Osteoblast (primary cell): Measurements from ENCODE around the gene RPL36AL. TPM values are rescaled to one million over a fixed set of nuclear protein-coding genes. Genes with fewer than 3 reads are reported as not detected.

ENCODE experiments used
- DNase-seq: peaks from one replicate; pipeline ENCODE4 v3.0.0; 2011; ENCODE audit warnings: low spot score, mixed read lengths; ENCODE audit not compliant: insufficient read length; ENCODE audit errors: missing footprints
- H2AFZ ChIP-seq: 2 replicates; pipeline ENCODE4 v1.6.0; 2011; ENCODE audit warnings: mild to moderate bottlenecking, low read length
- H3K27ac ChIP-seq: 2 replicates; pipeline ENCODE4 v1.5.1; 2011; ENCODE audit warnings: mild to moderate bottlenecking, low read depth, low read length, moderate library complexity
- H3K27me3 ChIP-seq: 2 replicates; pipeline ENCODE4 v1.6.0; 2012; ENCODE audit warnings: mild to moderate bottlenecking, control low read depth, inconsistent platforms, low read length, moderate library complexity; ENCODE audit not compliant: insufficient read depth
- H3K36me3 ChIP-seq: 2 replicates; pipeline ENCODE4 v1.5.1; 2011; ENCODE audit warnings: mild to moderate bottlenecking, low read length, control low read depth, moderate library complexity; ENCODE audit not compliant: insufficient read depth
- H3K4me1 ChIP-seq: 2 replicates; pipeline ENCODE4 v1.5.1; 2011; ENCODE audit warnings: mild to moderate bottlenecking, low read length, control low read depth, moderate library complexity; ENCODE audit not compliant: insufficient read depth
- H3K4me2 ChIP-seq: 2 replicates; pipeline ENCODE4 v1.6.0; 2011; ENCODE audit warnings: mild to moderate bottlenecking, low read length; ENCODE audit not compliant: insufficient read depth
- H3K4me3 ChIP-seq: fragments of 200-600 bp; sonication (generic); 3 replicates; pipeline ENCODE4 v1.5.1; 2012; ENCODE audit warnings: mild to moderate bottlenecking, low read length, inconsistent platforms; ENCODE audit not compliant: insufficient read depth
- H3K79me2 ChIP-seq: 2 replicates; pipeline ENCODE4 v1.6.0; 2012; ENCODE audit warnings: mild to moderate bottlenecking, low read length, control low read depth, inconsistent platforms; ENCODE audit not compliant: insufficient read depth
- H3K9me3 ChIP-seq: 2 replicates; pipeline ENCODE4 v1.5.1; 2011; ENCODE audit warnings: low read depth, low read length, control low read depth
- H4K20me1 ChIP-seq: 2 replicates; pipeline ENCODE4 v1.6.0; 2012; ENCODE audit warnings: mild to moderate bottlenecking, low read length, control low read depth; ENCODE audit not compliant: insufficient read depth
- total RNA-seq: library from RNA; depleted of rRNA; stranded (reverse); fragments of >200 nt; gene quantifications from 2 replicates; pipeline ENCODE4 v1.2.3, GENCODE V29; 2012
- TF ChIP-seq, protein P1 (sequence below): IDR thresholded peaks from 2 replicates; pipeline ENCODE4 v1.5.1; 2011; ENCODE audit warnings: mild to moderate bottlenecking, low read depth, low read length, moderate library complexity; ENCODE audit errors: extremely low read depth

RPL36AL gene
- total RNA-seq, 1 donor = 181 TPM

DNA sequence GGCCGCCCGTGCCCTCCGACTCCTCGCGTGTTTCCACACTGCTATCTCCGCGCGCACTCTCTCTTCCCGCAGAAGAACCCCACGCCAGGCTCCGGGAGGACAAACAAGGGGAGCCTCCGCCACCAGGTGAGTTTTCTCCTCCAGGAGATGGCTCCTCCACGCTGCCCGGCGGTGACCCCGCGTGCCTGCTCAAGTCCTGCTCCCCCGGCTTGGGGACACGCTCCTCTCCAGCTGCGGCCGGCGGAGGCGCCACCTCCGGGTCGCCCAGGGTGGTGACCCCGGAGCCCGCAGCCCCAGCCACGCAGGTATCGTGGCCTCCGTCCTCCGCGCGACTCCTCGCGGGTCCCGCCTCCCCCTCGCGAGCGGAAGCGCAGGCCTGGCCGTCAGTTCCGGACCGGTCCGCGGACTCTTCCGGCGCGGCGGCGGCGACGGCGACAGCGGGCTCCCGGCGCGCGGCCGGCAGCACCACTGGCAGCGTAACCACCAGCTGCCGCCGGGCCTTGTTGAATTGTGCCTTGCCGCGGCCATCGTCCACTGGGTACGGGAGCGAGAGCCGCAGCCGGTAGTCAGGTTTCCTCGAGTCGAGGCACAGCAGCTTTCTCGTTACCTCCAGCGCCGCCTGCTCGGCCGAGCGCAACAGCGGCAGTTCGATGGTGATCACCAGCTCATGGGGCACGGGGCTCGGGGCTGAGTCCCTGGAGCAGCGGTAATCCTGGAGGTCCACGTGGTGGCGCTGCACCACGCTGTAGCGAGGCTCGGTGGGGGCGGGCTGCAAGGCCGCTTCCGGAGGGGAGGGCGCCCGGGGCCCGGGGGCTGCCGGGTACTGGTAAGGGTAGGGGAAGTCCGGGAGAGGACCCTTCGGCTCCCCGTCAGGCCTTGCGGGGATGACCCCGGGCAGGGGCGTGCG, 13.5 kb upstream of the RPL36AL start:
- peak; percentile 98 for DNase-seq
- peaks cover 77% of the 10 kb centered on the region for H3K79me2 ChIP-seq

DNA sequence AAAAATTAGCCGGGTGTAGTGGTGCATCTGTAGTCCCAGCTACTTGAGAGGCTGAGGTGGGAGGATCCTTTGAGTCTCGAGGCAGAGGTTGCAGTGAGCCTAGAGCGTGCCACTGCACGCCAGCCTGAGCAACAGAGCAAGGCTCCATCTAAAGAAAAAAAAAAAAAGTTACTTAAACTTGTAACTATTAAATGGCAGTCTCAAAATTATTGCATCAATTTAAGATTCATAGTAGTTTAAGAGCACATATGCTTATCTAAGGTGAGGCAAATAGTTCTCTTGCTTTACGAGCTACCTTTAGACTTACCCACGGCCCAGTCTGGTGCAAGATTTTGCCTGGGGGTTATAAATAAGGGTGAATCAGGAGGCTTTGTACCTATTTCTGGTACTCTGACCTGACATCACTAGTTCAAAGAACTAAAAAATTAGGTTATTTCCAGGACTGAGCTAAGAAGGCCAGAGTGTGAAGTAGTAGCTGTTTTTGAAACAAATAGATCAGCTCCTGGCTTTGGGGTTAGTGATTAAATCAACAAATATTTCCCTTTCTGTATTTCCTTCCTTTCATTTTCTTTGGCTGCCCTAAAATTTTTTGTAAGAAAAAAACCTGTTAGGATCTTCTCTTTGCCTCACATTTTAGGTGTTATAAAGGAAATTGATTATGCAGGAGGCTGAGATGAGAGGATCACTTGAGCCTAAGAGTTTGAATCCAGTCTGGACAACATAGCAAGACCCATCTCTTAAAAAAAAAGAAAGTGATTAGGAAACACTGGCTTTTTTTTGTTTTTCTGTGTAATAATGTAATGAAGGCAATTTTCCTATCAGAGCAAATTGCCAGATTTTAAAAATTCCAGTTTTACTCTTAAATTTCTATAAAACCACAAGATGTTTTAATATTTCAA, 3.8 kb upstream of the RPL36AL start:
- Histone ChIP-seq H3K36me3 (peaks cover under 1% of the 10 kb centered on the region), H3K27ac (no peak overlapping the region), H2AFZ (no peak overlapping the region), H3K9me3 (no peaks in the 10 kb centered on the region), H3K4me3 (peak overlapping the region; percentile 8), H3K4me1 (peaks cover 27% of the 10 kb centered on the region), H3K79me2 (peaks cover 60% of the 10 kb centered on the region), H4K20me1 (peaks cover 15% of the 10 kb centered on the region), H3K27me3 (no peaks in the 10 kb centered on the region), H3K4me2 (peak overlapping the region; percentile 92)
- DNase-seq = no peak
- TF ChIP-seq, protein P1, sequence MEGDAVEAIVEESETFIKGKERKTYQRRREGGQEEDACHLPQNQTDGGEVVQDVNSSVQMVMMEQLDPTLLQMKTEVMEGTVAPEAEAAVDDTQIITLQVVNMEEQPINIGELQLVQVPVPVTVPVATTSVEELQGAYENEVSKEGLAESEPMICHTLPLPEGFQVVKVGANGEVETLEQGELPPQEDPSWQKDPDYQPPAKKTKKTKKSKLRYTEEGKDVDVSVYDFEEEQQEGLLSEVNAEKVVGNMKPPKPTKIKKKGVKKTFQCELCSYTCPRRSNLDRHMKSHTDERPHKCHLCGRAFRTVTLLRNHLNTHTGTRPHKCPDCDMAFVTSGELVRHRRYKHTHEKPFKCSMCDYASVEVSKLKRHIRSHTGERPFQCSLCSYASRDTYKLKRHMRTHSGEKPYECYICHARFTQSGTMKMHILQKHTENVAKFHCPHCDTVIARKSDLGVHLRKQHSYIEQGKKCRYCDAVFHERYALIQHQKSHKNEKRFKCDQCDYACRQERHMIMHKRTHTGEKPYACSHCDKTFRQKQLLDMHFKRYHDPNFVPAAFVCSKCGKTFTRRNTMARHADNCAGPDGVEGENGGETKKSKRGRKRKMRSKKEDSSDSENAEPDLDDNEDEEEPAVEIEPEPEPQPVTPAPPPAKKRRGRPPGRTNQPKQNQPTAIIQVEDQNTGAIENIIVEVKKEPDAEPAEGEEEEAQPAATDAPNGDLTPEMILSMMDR = no peak

More for the DNA sequence above, 13.5 kb upstream of the RPL36AL start:
- no peaks in the 10 kb centered on the region for H3K27me3 ChIP-seq
- TF ChIP-seq, protein P1 = peak; percentile 70
- peak overlapping the region; percentile 97 for H3K4me2 ChIP-seq
- peak overlapping the region; percentile 95 for H3K27ac ChIP-seq
- H2AFZ ChIP-seq = peak overlapping the region; percentile 92
- H4K20me1 ChIP-seq = peaks cover 6% of the 10 kb centered on the region
- peaks cover 12% of the 10 kb centered on the region for H3K36me3 ChIP-seq
- no peaks in the 10 kb centered on the region for H3K9me3 ChIP-seq
- H3K4me1 ChIP-seq = peaks cover 6% of the 10 kb centered on the region
- H3K4me3 ChIP-seq = peak overlapping the region; percentile 97

DNA sequence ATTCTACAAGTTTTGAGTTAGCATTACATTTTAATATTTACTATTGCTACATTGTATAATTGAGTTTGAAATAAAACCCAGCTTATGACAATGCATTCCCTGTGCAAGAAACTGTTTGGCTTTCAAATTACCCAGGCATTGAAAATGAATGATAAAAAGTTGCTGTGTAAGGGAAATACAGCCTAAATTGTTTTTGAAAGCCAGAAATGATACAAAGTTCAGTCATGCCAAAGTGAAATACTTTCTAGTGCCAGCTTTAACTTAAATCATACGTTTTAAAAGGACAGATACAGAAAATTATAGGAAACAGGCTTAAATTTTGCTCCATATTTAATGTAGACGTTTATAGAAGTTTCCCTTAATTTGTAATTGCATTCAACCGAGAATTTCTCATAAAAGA, 3.0 kb upstream of the RPL36AL start:
- no peaks in the 10 kb centered on the region for H3K27me3 ChIP-seq
- H3K4me2 ChIP-seq = peak overlapping the region; percentile 92
- H3K4me1 ChIP-seq = peaks cover 34% of the 10 kb centered on the region
- TF ChIP-seq, protein P1 = no peak
- H3K79me2 ChIP-seq = peaks cover 64% of the 10 kb centered on the region
- peaks cover 8% of the 10 kb centered on the region for H3K36me3 ChIP-seq
- no peak overlapping the region for H2AFZ ChIP-seq
- peaks cover 21% of the 10 kb centered on the region for H4K20me1 ChIP-seq
- H3K9me3 ChIP-seq = no peaks in the 10 kb centered on the region
- DNase-seq = no peak
- no peak overlapping the region for H3K27ac ChIP-seq
- H3K4me3 ChIP-seq = peak overlapping the region; percentile 96
